Fibroblast of lung (primary cell): ENCODE measurements around the gene G6PC2. TPM values are rescaled to one million over a fixed set of nuclear protein-coding genes. Genes with fewer than 3 reads are reported as not detected.
A peak's percentile ranks its signal among the peaks of the same experiment; 100 is the strongest.
"Not testable (repeated sequence)": the region's sequence is repeated elsewhere in the genome, so short reads cannot be mapped to it uniquely, and the experiment has no call there.

Experiments
- DNase-seq, 2 donors: peaks; one replicate each; pipeline versions ENCODE4 v3.0.0 to v3.0.0-alpha.2; 2010; ENCODE audit warnings: low read depth in 2 of 2
- H2AFZ ChIP-seq: 2 replicates; pipeline ENCODE4 v1.5.1; 2012; ENCODE audit warnings: low read length, control low read depth, inconsistent platforms
- H3K27ac ChIP-seq: 2 replicates; pipeline ENCODE4 v1.5.1; 2011; ENCODE audit warnings: low read length, control low read depth; ENCODE audit not compliant: insufficient read depth
- H3K27me3 ChIP-seq: 2 replicates; pipeline ENCODE4 v1.5.1; 2011; ENCODE audit warnings: mild to moderate bottlenecking, low read length; ENCODE audit not compliant: control insufficient read depth, insufficient read depth
- H3K36me3 ChIP-seq: 2 replicates; pipeline ENCODE4 v1.5.1; 2011; ENCODE audit warnings: low read length; ENCODE audit not compliant: control insufficient read depth, insufficient read depth
- H3K4me1 ChIP-seq: 2 replicates; pipeline ENCODE4 v1.5.1; 2011; ENCODE audit warnings: low read length; ENCODE audit not compliant: control insufficient read depth, insufficient read depth; ENCODE audit errors: extremely low read depth
- H3K4me2 ChIP-seq: 2 replicates; pipeline ENCODE4 v1.5.1; 2011; ENCODE audit warnings: low read length, control low read depth; ENCODE audit not compliant: insufficient read depth; ENCODE audit errors: extremely low read depth
- H3K4me3 ChIP-seq, 4 experiments: fragments of 200-600 bp in 1 of 4; sonication (generic) in 1 of 4; replicated peaks in 1 of 4; 2 replicates each; pipeline ENCODE4 v1.5.1; 2011 to 2016; ENCODE audit warnings: low read length in 4 of 4, low read depth in 3 of 4, mild to moderate bottlenecking in 3 of 4, control low read depth in 2 of 4, inconsistent platforms in 1 of 4, mixed read lengths in 1 of 4; ENCODE audit not compliant: insufficient read depth in 1 of 4; ENCODE audit errors: control extremely low read depth in 1 of 4
- H3K79me2 ChIP-seq: 2 replicates; pipeline ENCODE4 v1.5.1; 2012; ENCODE audit warnings: mild to moderate bottlenecking, low read length, inconsistent platforms; ENCODE audit not compliant: control insufficient read depth, insufficient read depth
- H3K9ac ChIP-seq: 2 replicates; pipeline ENCODE4 v1.5.1; 2011; ENCODE audit warnings: mild to moderate bottlenecking, low read length, control low read depth; ENCODE audit not compliant: insufficient read depth
- H3K9me3 ChIP-seq: 2 replicates; pipeline ENCODE4 v1.5.1; 2012; ENCODE audit warnings: low read depth, low read length; ENCODE audit not compliant: control insufficient read depth, insufficient read depth
- H4K20me1 ChIP-seq: 2 replicates; pipeline ENCODE4 v1.5.1; 2011; ENCODE audit warnings: low read length; ENCODE audit not compliant: control insufficient read depth, insufficient read depth; ENCODE audit errors: extremely low read depth
- EZH2 ChIP-seq: IDR thresholded peaks from 2 replicates; pipeline ENCODE4 v1.5.1; 2012; ENCODE audit warnings: low read length, control low read depth, mild to moderate bottlenecking; ENCODE audit errors: missing control alignments
- polyA plus RNA-seq, 2 donors: library from polyadenylated mRNA; depleted of rRNA in 1 of 2; stranded (reverse) in 1 of 2; unstranded in 1 of 2; fragments of >200 nt; gene quantifications; 2 replicates each; pipeline ENCODE4 v1.2.1, GENCODE V29; 2011 to 2012; ENCODE audit warnings: missing spikeins in 1 of 2
- total RNA-seq: library from RNA; depleted of rRNA; stranded (reverse); fragments of >200 nt; gene quantifications from 2 replicates; pipeline ENCODE4 v1.2.1, GENCODE V29; 2014
- TF ChIP-seq, protein P1 (sequence below), 2 donors: IDR thresholded peaks in 1 of 2; conservative IDR thresholded peaks in 1 of 2; 1 replicate in 1 of 2; 2 replicates in 1 of 2; pipeline ENCODE4 v1.5.1; 2011 to 2012; ENCODE audit warnings: low read length in 2 of 2, control low read depth in 1 of 2, inconsistent platforms in 1 of 2, low read depth in 1 of 2, mild to moderate bottlenecking in 1 of 2

Gene G6PC2
- total and polyA plus RNA-seq, 2 donors (not counting 1 experiment from before 2014, with no cell fraction given): not detected

GRCh38 chr2:168874368-168875054 lies 26.6 kb upstream of the G6PC2 start:
- Histone ChIP-seq H3K4me3 (no peak overlapping the region), H3K79me2 (no peaks in the 10 kb centered on the region), H3K9me3 (no peaks in the 10 kb centered on the region), H3K27me3 (no peaks in the 10 kb centered on the region), H3K9ac (no peak overlapping the region), H3K4me2 (no peak overlapping the region), H4K20me1 (no peaks in the 10 kb centered on the region), H2AFZ (no peak overlapping the region), H3K36me3 (no peaks in the 10 kb centered on the region), H3K27ac (no peak overlapping the region), H3K4me1 (no peaks in the 10 kb centered on the region)
- TF ChIP-seq EZH2: no peak
- TF ChIP-seq, protein P1, sequence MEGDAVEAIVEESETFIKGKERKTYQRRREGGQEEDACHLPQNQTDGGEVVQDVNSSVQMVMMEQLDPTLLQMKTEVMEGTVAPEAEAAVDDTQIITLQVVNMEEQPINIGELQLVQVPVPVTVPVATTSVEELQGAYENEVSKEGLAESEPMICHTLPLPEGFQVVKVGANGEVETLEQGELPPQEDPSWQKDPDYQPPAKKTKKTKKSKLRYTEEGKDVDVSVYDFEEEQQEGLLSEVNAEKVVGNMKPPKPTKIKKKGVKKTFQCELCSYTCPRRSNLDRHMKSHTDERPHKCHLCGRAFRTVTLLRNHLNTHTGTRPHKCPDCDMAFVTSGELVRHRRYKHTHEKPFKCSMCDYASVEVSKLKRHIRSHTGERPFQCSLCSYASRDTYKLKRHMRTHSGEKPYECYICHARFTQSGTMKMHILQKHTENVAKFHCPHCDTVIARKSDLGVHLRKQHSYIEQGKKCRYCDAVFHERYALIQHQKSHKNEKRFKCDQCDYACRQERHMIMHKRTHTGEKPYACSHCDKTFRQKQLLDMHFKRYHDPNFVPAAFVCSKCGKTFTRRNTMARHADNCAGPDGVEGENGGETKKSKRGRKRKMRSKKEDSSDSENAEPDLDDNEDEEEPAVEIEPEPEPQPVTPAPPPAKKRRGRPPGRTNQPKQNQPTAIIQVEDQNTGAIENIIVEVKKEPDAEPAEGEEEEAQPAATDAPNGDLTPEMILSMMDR (conservative IDR thresholded peaks at IDR 0.05 in 1 of 2, IDR thresholded peaks at IDR 0.05 in 1 of 2; ENCODE audit: low read depth in 1 of 2, low read length in 2 of 2): no peak
- no peak for DNase-seq

GRCh38 chr2:168882163-168882562 lies 18.9 kb upstream of the G6PC2 start:
- not testable (repeated sequence) for H3K4me2 ChIP-seq, H3K79me2 ChIP-seq, H3K27ac ChIP-seq, DNase-seq, H4K20me1 ChIP-seq, H3K4me1 ChIP-seq, H3K9me3 ChIP-seq, H3K36me3 ChIP-seq, H3K9ac ChIP-seq, H3K4me3 ChIP-seq, H3K27me3 ChIP-seq, H2AFZ ChIP-seq

GRCh38 chr2:168884975-168885374 lies 16.1 kb upstream of the G6PC2 start:
- no peaks in the 10 kb centered on the region for H3K36me3 ChIP-seq
- DNase-seq: peak in 1 of 2 donors; percentile 52
- H3K79me2 ChIP-seq: peaks cover 11% of the 10 kb centered on the region
- H3K27me3 ChIP-seq: no peaks in the 10 kb centered on the region
- H3K9me3 ChIP-seq: no peaks in the 10 kb centered on the region
- H3K4me1 ChIP-seq: peaks cover 4% of the 10 kb centered on the region
- H3K4me2 ChIP-seq: no peak overlapping the region
- H3K9ac ChIP-seq: no peak overlapping the region
- H3K4me3 ChIP-seq: no peak overlapping the region
- no peak overlapping the region for H2AFZ ChIP-seq
- TF ChIP-seq, protein P1 (conservative IDR thresholded peaks at IDR 0.05 in 1 of 2, IDR thresholded peaks at IDR 0.05 in 1 of 2; ENCODE audit: low read depth in 1 of 2, low read length in 2 of 2): no peak
- no peak for TF ChIP-seq EZH2
- H3K27ac ChIP-seq: no peak overlapping the region
- no peaks in the 10 kb centered on the region for H4K20me1 ChIP-seq
